T1000 (cell line): ENCODE data around the gene ILDR1.
"Not testable (repeated sequence)": the region's sequence is repeated elsewhere in the genome, so short reads cannot be mapped to it uniquely, and the experiment has no call there.

Source experiments
- DNase-seq: peaks from one replicate; lab custom pipeline; 2025; ENCODE audit warnings: mixed read lengths; lab: John Stamatoyannopoulos, UW

The ILDR1 gene

GRCh38 chr3:122021811-122022401 lies at the start of gene ILDR1:
TSS of gene ILDR1 (minus strand) at chr3:122022247. CDS start at chr3:122022077, 170 bp downstream.
- DNase-seq: no peak

- no peak for DNase-seq
These were observed 45.7 kb upstream of the ILDR1 start for GRCh38 chr3:122067588-122068240.

DNA sequence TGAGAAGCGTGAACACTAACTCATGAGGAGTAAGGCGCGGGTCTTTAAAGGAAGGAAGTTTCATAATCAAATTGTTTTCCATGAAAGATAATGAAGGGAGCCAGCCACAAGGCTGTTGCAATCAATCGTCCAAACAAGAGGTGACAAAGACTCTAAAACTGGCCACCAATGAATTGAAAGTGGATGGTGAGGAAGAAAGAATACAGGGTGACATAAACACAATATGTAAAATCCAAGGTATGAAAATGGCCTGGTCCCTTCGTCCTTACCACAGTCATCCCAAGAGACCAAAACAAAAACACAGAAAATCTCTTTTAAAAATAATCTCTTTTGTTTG lies 45.1 kb upstream of the ILDR1 start:
- no peak for DNase-seq

DNA sequence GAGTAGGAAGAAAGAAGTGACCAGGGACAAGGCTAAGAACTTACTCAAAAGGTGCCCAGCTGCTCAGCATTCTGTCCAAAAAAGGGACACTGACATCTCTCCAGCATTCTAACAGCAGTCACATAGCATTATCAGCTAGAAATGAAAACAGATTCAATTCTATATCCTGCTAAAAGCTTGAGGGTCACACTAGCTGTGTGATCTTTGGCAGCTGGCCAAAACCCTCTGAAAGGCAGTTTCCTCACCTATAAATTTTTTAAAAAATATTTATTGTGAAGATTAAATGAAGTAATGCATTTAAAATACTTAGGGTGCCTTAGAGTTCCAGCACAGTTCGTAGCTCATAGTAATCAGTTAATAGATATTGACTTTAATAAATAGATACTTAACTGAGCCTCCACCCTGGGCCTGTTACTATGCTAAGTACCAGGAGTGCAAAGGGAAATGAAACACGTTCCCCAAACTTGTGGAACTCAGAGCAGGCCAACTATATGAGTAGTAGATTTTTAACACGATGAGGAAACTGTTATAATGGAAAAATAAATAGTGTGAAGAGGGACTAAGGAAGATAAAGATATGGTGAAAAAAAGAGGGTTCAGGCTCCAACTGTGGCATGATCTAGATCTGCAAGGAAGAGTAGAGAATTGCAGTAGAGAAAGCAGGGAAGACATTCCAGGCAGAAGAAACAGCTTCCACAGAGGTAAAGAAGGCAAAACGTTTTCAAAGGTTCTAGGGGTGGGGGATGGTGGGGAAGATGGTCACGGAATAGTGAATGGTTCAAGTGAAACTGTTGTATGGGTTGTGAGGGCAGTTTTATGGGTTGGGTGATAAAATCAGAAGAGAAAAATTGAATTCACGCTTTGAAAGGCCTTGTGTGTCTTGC lies 44.5 kb upstream of the ILDR1 start:
- no peak for DNase-seq

DNA sequence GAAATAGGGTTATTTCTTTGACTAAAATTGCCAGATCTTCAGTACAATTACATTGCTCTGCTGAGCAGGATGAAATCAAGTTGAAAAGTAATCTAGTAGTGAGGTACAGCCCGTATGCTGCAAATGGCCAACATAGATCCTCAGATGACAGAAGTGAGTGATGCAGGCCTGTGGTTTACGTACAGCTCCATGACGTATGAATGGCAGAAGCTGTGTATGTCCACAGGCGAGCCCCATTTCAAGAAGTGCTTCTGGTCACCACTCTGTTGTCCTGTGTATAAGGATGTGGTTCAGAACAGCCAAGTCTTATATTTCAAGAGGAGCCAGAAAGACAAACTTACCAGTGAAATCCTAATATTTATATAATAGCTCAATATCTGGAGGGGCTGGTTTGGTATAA lies 42.3 kb upstream of the ILDR1 start:
- no peak for DNase-seq

DNA sequence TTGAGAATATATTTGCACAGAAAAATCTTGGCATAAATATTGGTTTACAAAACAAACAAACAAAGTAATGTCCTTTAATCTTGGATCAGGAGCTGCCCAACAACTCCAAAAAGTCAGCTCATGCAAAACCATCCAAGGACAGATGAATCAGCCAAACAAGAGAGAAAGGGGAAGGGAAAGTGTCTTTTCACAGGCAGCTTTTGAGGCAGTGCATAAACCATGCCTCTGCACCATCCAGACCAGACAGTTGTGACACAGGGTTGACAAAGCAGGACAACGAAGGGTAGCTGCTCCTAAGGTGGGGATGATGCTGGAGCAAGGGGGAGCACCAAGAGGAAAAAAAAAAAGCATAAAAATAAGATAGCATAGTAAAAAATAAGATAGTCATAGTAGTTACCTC lies 41.9 kb upstream of the ILDR1 start:
- DNase-seq: no peak

DNA sequence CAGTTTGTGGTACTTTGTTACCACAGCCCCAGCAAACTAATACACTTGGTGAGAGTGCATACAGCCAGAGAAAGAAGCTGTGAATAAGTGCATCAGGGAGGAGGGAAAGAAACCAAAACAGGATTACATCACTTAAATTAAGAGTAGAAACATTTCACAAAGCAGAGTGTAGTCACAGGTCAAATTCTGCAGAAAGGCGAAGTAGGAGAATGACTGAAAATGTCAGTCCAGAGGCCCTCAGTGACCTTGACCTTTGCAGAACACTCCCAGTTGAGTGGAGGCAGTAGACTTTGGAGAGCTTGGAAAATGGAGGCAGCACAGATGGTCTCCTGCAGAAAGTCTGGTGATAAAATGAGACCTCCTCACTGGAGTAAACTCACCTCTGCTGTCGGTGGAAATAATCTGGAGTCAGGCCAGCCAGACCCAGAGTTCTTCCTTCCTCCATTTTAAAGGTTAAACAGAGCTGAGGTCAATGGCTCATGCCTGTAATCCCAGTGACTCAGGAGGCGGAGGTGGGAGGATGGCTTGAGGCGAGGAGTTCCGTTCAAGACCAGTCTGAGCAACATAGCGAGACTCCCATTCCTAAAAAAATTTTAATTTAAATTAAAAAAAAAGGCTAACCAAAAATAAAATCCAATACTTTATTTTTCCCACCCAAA lies 38.1 kb upstream of the ILDR1 start:
- DNase-seq: no peak

- no peak for DNase-seq
These were observed 36.2 kb upstream of the ILDR1 start for GRCh38 chr3:122058294-122058693.

GRCh38 chr3:122057671-122058070 lies 35.6 kb upstream of the ILDR1 start:
- DNase-seq: no peak

DNA sequence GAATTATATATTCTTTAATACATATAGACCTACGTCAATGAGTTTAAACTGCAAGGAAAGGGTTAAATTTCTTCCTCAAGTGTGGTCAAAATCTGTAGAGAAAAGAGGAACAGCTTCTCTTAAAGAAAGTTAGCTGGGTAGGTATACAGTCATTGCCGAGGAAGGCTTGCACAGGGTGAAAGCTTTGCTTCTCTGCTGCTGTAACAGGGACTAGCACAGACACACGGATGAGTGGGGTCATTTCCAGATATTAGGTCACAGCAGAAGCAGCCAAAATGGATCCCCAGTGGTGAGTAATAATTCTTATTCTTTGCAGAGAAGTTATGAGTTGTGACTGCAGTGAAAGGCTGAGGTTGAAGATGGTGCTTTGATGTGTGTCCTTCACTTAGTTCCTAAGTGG lies 33.2 kb upstream of the ILDR1 start, which contains the start of gene CD86:
Gene CD86 (plus strand): TSS at position 148 of the 400 bp plus-strand sequence. CDS start 128 bp downstream, at position 276.
- no peak for DNase-seq

GRCh38 chr3:122052968-122053367 lies 30.9 kb upstream of the ILDR1 start:
- no peak for DNase-seq

DNA sequence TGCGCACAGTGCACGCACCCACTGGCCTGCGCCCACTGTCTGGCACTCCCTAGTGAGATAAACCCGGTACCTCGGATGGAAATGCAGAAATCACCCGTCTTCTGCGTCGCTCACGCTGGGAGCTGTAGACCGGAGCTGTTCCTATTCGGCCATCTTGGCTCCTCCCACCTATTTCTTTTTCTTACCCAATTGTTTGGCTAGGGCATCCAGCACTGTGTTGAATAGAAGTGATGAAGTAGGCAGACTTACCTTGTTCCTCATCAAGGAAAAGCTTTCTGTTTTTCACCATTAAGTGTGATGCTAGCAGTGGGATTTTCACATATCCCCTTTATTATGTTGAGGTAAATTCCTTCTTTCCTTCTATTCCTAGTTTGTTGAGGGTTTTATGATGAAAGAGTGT lies 25.7 kb upstream of the ILDR1 start:
- DNase-seq: not testable (repeated sequence)

DNA sequence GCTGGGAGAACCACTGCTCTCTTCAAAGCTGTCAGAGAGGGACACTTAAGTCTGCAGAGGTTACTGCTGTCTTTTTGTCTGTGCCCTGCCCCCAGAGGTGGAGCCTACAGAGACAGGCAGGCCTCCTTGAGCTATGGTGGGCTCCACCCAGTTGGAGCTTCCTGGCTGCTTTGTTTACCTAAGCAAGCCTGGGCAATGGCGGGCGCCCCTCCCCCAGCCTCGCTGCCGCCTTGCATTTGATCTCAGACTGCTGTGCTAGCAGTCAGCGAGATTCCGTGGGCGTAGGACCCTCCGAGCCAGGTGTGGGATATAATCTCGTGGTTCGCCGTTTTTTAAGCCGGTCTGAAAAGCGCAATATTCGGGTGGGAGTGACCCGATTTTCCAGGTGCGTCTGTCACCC lies 25.2 kb upstream of the ILDR1 start:
- DNase-seq: not testable (repeated sequence)

GRCh38 chr3:122033023-122033422 lies 11.0 kb upstream of the ILDR1 start:
- no peak for DNase-seq

- DNase-seq: no peak
These were observed 10.5 kb upstream of the ILDR1 start for GRCh38 chr3:122032531-122032930.

DNA sequence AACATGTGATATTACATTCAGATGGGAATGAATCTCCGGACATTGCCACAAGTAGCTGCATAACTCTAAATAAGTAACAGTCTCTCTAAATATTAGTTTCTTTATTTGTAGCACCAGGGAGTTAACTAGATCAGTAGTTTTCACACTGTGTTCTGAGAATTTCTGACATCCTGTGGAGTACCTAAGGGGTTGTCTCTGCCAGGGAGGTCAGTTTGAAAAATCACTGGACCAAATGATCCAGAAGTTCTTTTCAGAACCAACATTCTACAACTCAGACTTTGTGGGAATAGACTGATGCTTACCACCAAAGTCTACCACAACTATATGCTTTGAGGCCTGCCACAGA lies 9.0 kb upstream of the ILDR1 start:
- no peak for DNase-seq

DNA sequence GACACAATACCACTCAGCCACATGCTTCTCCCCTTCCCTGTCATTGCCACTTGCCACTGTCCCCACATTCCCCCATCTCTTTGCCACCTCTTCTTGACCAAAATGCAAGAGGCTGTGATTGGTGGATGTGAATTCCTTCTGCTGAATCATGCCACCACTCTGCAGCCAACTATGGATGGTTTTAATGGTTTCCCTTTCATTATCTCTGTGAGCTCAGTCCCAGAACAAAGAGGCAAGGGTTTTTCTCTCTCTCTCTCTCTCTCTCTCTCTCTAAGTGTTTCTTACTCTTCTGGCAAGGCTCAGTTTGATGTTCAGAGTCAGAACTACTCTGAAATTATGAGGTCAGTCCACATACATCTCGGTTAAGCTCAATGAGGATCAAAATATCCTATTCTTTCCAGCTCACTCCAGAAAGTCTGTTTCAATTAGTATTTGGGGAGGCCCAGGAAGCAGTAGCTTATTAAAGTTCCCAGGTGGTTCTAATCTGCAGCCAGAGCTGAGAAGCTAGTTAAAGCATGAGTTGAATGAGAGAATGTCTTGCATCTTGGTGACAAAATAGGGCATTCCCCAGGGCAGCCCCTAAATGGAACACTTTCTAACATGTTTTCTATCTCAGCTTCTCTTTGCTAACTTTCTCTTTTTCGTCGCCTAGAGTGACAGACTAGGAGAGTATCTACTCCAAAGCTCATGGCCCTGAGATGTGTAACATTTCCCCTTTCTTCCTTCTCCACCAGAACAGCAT lies 8.5 kb upstream of the ILDR1 start:
- no peak for DNase-seq

GRCh38 chr3:122025296-122025695 lies 3.2 kb upstream of the ILDR1 start:
- DNase-seq: no peak

GRCh38 chr3:122024800-122025199 lies 2.8 kb upstream of the ILDR1 start:
- no peak for DNase-seq

DNA sequence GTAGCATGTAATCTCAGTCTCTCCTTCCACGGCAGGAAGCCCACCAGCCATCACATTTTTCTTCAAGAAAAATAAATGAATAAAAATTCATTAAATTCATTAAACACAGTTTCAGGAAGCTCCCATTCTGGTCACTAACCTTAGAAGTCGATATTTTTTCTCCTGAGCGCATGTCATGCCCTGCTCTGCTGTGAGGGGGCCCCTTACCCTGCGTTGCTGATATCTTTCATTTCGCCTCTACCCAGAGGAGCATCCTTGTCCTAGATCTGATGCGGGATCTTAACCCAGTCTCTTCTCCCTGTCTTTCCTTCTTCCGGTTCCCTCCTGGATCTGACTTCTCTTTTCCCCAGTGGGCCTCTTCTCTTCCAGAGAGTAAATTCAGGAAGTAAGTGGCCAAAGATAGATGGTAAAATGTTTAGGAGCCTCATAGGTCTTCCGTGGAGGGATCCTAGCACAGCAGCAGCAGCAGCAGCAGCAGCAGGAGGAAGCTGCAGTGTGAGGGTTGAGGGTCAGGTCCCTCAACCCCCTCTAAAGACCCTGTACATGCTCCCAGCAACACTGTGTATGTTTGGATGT lies 1.4 kb upstream of the ILDR1 start:
- DNase-seq: no peak

DNA sequence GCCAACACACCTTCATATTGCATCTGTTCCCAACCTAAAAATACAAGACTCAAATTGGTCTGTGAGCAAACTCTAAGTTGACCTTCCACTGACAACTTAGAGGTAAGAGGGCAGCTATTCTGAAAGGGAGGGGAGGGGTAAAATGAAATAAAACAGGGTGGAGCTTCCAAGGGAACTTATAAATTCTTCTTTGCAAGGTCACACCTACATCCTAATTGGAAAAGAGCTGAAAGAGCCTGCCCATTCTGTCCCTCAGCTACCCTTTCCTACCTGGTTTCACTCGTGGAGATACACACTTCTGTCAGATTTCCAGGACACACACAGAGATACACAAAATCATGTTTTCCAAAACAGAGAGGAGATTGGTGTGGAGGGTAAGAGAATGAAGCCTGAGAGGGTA lies 1.0 kb downstream of the ILDR1 start:
- no peak for DNase-seq

GRCh38 chr3:122019493-122019892 lies 2.6 kb downstream of the ILDR1 start:
- DNase-seq: no peak
